ENCODE measurements around the gene PPP2R2B.

The PPP2R2B gene

DNA sequence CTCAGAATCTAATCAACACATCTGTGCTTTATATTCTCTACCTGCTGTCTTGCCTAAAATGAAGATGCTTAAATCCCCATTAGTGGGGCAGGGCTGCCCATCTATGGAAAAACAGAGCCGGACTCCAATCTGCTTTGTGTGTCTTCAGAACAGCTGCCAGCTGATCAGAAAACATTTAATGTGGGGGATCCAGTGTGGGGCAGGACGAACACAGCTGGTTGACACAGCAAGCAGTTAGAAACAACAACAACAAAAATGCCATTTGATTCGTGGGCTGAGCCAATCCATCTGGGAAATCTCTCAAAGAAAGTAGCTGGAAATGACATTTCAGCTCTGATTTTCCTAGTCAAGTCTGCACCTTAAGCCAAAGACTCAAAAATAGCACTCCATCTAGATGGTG lies 99.8 kb downstream of the PPP2R2B start:
- no peak for DNase-seq

- no peak for DNase-seq
Measured at GRCh38 chr5:146778261-146778660, 100.3 kb downstream of the PPP2R2B start.

DNA sequence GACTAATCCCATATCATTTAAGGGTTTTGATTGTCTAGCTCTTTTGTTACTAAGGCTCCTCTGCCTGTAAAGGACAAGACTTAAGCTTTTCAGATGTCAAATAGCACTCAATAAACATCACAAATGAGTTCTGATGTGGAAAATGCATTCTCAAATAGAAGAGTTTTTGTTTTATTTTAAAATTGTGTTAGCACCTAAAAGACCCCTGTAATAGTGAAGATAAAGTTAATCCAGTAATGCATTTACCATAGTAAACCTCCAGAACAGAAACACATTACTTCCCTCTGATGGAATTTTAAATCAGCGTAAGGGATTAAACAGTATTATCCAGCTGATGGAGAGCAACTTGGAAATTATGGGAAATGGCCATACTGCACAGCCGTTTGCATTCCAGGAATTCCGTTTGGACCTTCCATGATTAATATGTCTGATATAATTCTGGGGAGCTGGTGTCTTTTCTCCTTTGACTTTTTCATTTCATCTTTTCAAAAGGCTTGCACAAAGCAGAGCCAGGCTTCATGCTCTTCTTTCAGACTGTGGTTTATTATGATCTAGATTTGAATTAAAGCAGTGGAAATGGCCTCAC lies 105.6 kb downstream of the PPP2R2B start:
- DNase-seq, result no peak

GRCh38 chr5:146770980-146771379 lies 107.6 kb downstream of the PPP2R2B start:
- no peak for DNase-seq

- no peak for DNase-seq
Measured at GRCh38 chr5:146770546-146770945, 108.0 kb downstream of the PPP2R2B start.

GRCh38 chr5:146767534-146767933 lies 111.0 kb downstream of the PPP2R2B start:
- no peak for DNase-seq

DNA sequence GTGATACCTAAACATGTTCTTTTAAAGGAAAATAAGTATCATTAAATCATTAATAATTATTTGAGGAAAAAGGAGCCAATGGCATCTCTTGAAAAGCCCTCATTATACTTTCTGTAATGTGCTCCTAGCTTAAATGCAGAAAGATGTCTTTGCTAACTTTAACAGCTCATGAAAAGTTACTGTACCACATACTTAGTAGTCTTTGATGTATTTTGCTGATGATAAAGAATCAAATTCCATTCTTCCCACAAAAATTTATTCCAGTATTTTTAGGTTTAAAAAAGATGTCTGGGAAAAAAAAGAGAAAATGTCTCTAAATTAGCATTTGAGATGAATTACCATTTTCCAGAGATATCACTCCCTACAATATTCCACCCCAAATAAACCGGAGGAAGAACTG lies 112.5 kb downstream of the PPP2R2B start:
- no peak for DNase-seq

GRCh38 chr5:146765089-146765832 lies 113.3 kb downstream of the PPP2R2B start:
- DNase-seq, result no peak

DNA sequence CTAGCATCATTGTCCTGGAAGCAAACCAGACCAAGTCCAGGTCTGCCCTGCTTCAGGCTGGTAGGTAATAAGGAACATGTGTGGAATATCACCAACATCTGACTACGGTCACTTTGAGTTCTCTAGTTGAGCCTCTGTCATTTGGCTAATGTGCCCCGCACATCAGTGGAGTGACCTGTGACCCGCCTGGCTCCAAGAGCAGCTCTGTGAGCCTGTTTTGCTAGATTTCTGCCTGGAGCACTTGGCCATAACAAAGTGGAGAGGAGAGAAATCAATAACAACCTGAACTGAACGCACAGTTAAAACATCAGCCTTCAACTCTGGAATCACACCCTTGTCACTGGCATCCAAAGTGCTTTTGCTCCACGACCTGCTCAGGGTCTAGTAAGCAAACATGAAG lies 115.7 kb downstream of the PPP2R2B start:
- no peak for DNase-seq

DNA sequence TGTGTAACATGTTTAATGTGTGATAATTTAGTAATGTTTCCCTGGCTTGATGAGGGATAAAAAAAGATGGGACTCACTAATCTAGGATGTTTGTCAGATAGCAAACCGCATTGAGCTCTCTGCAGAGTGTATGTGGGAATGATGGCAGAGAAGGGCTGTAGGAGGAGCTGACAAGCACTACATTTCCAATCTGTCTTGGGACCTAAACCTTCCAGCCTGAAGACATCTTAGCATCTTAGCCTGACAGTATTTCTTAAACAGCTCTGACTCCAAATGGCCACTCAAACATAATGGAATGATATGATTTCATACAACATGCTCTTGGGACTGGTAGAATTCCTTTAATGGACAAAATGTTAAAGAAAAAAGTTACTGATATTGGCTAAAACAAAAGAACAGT lies 116.7 kb downstream of the PPP2R2B start:
- DNase-seq, result no peak

DNA sequence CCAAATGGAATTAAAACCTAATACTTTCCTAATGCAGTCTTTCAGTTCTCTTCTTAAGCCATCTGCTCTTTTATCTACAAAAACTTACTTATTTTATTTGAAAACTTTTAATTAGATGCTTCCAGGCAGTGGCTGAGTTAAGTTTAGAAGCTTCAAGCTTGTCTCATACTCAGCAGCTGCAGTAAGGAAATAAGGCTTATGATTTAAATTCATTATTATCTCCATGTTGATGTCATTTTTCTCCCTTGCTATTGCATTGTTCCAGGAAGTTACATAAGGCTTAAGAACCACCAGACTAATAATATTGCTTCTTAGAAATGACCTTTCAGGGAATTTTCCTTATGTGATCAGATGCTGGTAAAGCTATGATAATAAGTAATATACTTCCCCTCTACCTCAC lies 119.6 kb downstream of the PPP2R2B start:
- no peak for DNase-seq

DNA sequence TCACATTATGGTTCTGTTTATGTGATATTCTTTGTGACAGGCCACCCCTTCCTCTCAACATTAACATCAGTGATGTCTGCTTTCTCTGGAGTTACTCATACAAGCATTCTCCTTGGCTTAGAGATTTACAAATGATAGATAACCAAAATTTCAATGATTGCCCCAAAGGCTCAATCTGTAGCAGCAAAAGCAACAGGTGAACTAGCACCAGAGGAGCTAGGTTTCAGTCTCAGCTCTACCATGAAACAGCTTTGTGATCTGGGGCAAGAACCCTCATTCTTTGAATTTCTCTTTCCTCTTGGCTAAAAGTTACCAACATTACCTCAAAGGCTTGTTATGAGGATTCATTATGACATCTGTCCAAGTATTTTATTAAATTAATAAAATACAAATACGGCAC lies 120.5 kb downstream of the PPP2R2B start:
- no peak for DNase-seq

GRCh38 chr5:146756546-146756945 lies 122.0 kb downstream of the PPP2R2B start:
- no peak for DNase-seq

- DNase-seq, result no peak
Measured at GRCh38 chr5:146755793-146756192, 122.8 kb downstream of the PPP2R2B start.

- no peak for DNase-seq
Measured at GRCh38 chr5:146754621-146755020, 123.9 kb downstream of the PPP2R2B start.

- DNase-seq, result no peak
Measured at GRCh38 chr5:146753641-146754040, 124.9 kb downstream of the PPP2R2B start.

DNA sequence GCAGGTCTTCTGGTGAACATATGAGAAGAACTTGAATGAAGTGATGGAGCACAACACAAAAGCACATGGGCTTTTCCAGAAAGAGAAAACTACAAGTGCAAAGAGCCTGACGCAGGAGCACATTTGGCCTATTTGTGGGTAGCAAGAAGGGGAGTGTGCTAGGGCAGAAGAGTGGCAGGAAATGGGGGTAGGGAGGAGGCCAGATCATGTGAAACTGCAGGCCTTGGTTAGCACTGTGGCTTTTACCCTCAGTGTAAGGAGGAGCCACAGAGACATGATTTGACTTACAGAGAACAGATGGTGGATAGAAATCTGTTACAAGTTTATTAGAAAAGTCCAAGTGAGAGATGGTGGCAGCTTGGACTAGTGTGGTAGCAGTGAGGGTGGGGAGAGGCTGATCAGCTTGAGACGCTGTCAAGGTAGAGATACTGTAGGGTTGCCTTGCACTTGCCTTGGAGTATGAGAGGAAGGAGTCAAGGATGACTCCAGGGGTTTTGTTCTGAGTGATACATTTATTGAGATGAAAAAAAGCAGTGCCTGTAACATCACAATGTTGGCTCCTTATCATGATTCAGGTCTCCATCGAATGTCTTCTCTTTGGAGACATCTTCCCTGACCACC lies 126.7 kb downstream of the PPP2R2B start:
- DNase-seq, result peak; percentile 58

DNA sequence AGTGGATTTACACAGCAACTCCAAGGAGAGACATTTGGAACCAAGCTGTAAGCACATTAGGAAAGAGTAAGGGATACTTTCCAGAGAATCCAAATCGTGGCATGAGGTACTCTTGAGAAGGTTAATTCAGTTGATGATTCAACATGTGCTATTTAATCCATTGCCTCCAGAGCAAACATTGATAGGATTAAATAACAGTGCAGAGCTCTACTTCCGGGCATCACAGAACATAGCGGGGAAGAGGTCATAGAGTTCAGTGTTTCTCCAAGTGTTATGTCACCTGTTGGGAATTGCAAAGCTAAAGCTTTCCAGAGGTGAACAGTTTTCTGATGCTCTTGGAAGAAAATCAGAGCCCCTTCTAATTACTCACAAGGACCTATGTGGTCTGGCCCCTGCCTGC lies 127.5 kb downstream of the PPP2R2B start:
- no peak for DNase-seq

DNA sequence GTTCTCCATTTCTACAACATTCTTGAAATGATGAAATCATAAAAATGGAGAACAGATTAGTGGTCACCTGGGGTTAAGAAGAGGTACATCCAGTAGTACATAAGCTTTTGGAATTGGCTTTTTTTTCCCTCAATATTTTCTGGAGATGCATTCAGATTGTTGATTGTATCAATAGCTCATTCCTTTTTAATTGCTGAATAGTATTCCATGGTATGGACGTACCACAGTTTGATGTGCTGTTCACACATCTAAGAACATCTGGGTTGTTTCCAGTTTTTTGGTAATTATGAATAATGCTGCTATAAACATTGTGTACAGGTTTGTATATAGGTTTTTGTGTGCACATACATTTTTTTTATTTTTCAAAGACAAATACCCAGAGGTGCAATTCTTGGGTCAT lies 130.0 kb downstream of the PPP2R2B start:
- DNase-seq, result no peak

GRCh38 chr5:146745931-146746577 lies 132.5 kb downstream of the PPP2R2B start:
- DNase-seq, result no peak

GRCh38 chr5:146744068-146744745 lies 134.3 kb downstream of the PPP2R2B start:
- DNase-seq, result no peak

GRCh38 chr5:146734936-146735577 lies 143.5 kb downstream of the PPP2R2B start:
- DNase-seq, result no peak

DNA sequence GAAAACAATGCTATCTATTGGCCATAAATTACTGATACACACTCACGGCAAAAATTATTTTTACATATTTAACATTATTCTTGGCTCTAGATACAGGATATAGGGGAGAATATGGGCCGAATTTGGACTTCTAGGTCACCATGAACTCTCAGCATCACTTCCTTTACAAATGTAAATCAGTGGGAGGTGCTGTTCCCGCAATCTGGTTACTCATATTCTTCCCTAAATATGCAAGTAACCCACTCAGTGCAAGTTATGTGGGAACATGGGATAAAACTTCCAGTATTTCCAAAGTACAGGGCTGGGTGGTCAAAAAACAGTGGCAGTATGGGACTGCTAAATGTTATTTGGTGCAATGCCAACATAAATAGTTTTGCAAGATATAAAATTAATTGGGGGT lies 145.6 kb downstream of the PPP2R2B start:
- DNase-seq, result no peak
